Astrocyte (in vitro differentiated cells and primary cell): ENCODE measurements around the gene IARS2. TPM values are rescaled to one million over a fixed set of nuclear protein-coding genes. Genes with fewer than 3 reads are reported as not detected.
"Not testable (repeated sequence)": the region's sequence is repeated elsewhere in the genome, so short reads cannot be mapped to it uniquely, and the experiment has no call there.

ENCODE experiments used
- DNase-seq: peaks from one replicate; pipeline ENCODE4 v3.0.0-alpha.2; 2010; ENCODE audit warnings: low read depth
- FAIRE-seq: peaks from 2 replicates; lab custom pipeline; 2011; peaks lifted over from hg19 to GRCh38; lab: Jason Lieb, UNC
- H2AFZ ChIP-seq: 2 replicates; pipeline ENCODE4 v1.6.0; 2012; ENCODE audit warnings: low read depth, low read length, inconsistent platforms
- H3K27ac ChIP-seq: 2 replicates; pipeline ENCODE4 v1.5.1; 2011; ENCODE audit warnings: low read depth, low read length, inconsistent platforms
- H3K27me3 ChIP-seq: 2 replicates; pipeline ENCODE4 v1.6.0; 2011; ENCODE audit warnings: low read length, inconsistent platforms; ENCODE audit not compliant: insufficient read depth
- H3K36me3 ChIP-seq: 2 replicates; pipeline ENCODE4 v1.5.1; 2011; ENCODE audit warnings: low read length, inconsistent platforms; ENCODE audit not compliant: insufficient read depth
- H3K4me1 ChIP-seq: 2 replicates; pipeline ENCODE4 v1.5.1; 2011; ENCODE audit warnings: low read length, inconsistent platforms; ENCODE audit not compliant: insufficient read depth
- H3K4me2 ChIP-seq: 2 replicates; pipeline ENCODE4 v1.6.0; 2012; ENCODE audit warnings: low read length, inconsistent platforms
- H3K4me3 ChIP-seq: 2 replicates; pipeline ENCODE4 v1.5.1; 2011; ENCODE audit warnings: low read depth, mild to moderate bottlenecking, low read length, inconsistent platforms; ENCODE audit not compliant: insufficient read depth
- H3K79me2 ChIP-seq: 2 replicates; pipeline ENCODE4 v1.6.0; 2012; ENCODE audit warnings: mild to moderate bottlenecking, low read length, inconsistent platforms; ENCODE audit not compliant: insufficient read depth
- H3K9ac ChIP-seq: 2 replicates; pipeline ENCODE4 v1.6.0; 2012; ENCODE audit warnings: mild to moderate bottlenecking, low read length, inconsistent platforms
- H3K9me3 ChIP-seq: 2 replicates; pipeline ENCODE4 v1.5.1; 2012; ENCODE audit warnings: low read depth, mild to moderate bottlenecking, low read length, inconsistent platforms; ENCODE audit not compliant: insufficient read depth
- H4K20me1 ChIP-seq: 2 replicates; pipeline ENCODE4 v1.6.0; 2012; ENCODE audit warnings: low read length, inconsistent platforms; ENCODE audit not compliant: insufficient read depth
- H3K27ac Mint-ChIP-seq: one replicate; pipeline ENCODE4 v1.8.0; 2021; ENCODE audit warnings: mild to moderate bottlenecking, mixed read lengths; ENCODE audit not compliant: unreplicated experiment
- H3K27me3 Mint-ChIP-seq: one replicate; pipeline ENCODE4 v1.8.0; 2021; ENCODE audit warnings: low read depth, mixed read lengths; ENCODE audit not compliant: unreplicated experiment
- H3K36me3 Mint-ChIP-seq: one replicate; pipeline ENCODE4 v1.8.0; 2021; ENCODE audit warnings: low read depth, mixed read lengths; ENCODE audit not compliant: unreplicated experiment
- H3K4me1 Mint-ChIP-seq: one replicate; pipeline ENCODE4 v1.8.0; 2021; ENCODE audit warnings: low read depth, mixed read lengths; ENCODE audit not compliant: unreplicated experiment
- H3K4me3 Mint-ChIP-seq: one replicate; pipeline ENCODE4 v1.8.0; 2021; ENCODE audit warnings: mild to moderate bottlenecking, moderate library complexity, mixed read lengths; ENCODE audit not compliant: unreplicated experiment
- H3K9me3 Mint-ChIP-seq: one replicate; pipeline ENCODE4 v1.8.0; 2021; ENCODE audit warnings: mild to moderate bottlenecking, mixed read lengths; ENCODE audit not compliant: unreplicated experiment
- CTCF ChIP-seq: IDR thresholded peaks from 2 replicates; pipeline ENCODE4 v1.5.1; 2011; ENCODE audit warnings: low read depth, mild to moderate bottlenecking, inconsistent platforms, low read length, moderate library complexity; ENCODE audit not compliant: insufficient read depth
- EZH2 ChIP-seq: IDR thresholded peaks from 2 replicates; pipeline ENCODE4 v1.6.1; 2012; ENCODE audit warnings: mild to moderate bottlenecking, low read length, inconsistent platforms; ENCODE audit not compliant: insufficient read depth
- total RNA-seq: library from RNA; stranded (reverse); gene quantifications from 2 replicates; pipeline ENCODE4 v1.2.1, GENCODE V29; 2021

Gene IARS2
- total RNA-seq, 1 donor from 2014 or later = 55.1 TPM

DNA sequence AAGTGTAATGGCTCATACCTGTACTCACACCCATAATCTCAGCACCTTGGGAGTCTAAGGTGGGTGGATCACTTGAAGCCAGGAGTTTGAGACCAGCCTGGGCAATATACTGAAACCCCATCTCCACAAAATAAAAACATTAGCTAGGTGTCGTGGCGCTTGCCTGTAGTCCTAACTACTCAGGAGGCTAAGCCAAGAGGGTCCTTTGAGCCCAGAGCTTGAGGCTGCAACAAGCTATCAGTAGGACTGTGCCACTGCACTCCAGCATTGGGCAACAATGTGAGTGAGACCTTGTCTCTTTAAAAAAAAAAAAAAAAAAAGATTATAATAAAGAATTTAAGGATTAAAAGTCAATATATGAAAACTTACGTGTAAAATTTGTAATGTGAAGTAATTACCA is 16.0 kb upstream of the IARS2 start:
- no peaks in the 10 kb centered on the region for H3K4me1 ChIP-seq
- H4K20me1 ChIP-seq = peaks cover 3% of the 10 kb centered on the region
- H3K9me3 ChIP-seq = no peaks in the 10 kb centered on the region
- H3K9ac ChIP-seq = no peak overlapping the region
- DNase-seq (no peak), FAIRE-seq (no peak)
- H3K79me2 ChIP-seq = no peaks in the 10 kb centered on the region
- H3K27ac Mint-ChIP-seq = no peak overlapping the region
- no peak for TF ChIP-seq CTCF
- no peaks in the 10 kb centered on the region for H3K9me3 Mint-ChIP-seq
- no peak overlapping the region for H3K27ac ChIP-seq
- peaks cover 8% of the 10 kb centered on the region for H3K36me3 Mint-ChIP-seq
- H3K27me3 ChIP-seq = no peaks in the 10 kb centered on the region
- no peak overlapping the region for H3K4me3 Mint-ChIP-seq
- H3K4me3 ChIP-seq = no peak overlapping the region
- H3K36me3 ChIP-seq = peaks cover 7% of the 10 kb centered on the region
- no peaks in the 10 kb centered on the region for H3K4me1 Mint-ChIP-seq
- no peak overlapping the region for H2AFZ ChIP-seq
- H3K27me3 Mint-ChIP-seq = no peaks in the 10 kb centered on the region
- no peak overlapping the region for H3K4me2 ChIP-seq

DNA sequence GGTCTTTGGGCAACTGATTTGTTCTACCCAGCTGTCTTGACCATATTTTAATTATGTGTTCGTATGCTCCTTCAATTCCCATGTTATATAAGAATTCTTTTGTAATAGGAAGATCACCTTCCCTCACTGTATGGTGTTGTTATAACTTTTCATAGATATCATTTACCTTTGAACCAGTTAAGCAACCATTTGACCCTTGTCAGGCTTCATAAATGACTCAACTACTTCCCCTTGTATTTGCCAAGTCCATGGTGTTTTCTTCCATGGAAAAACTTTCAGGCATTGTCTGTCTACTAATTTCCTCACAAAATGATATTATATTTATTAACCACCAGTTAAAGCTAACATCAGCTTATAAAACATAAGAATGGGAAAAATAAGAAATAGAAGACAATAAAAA is 9.5 kb upstream of the IARS2 start:
- Histone ChIP-seq H3K4me1 (peaks cover 3% of the 10 kb centered on the region), H3K9me3 (no peaks in the 10 kb centered on the region), H3K27me3 (no peaks in the 10 kb centered on the region), H3K36me3 (no peaks in the 10 kb centered on the region), H3K4me3 (no peak overlapping the region), H2AFZ (no peak overlapping the region), H3K27ac (no peak overlapping the region), H3K9ac (no peak overlapping the region), H3K4me2 (no peak overlapping the region), H3K79me2 (peaks cover 21% of the 10 kb centered on the region), H4K20me1 (peaks cover 3% of the 10 kb centered on the region)
- FAIRE-seq (no peak), DNase-seq (no peak)
- Mint-ChIP-seq H3K27me3 (no peaks in the 10 kb centered on the region), H3K36me3 (peaks cover 8% of the 10 kb centered on the region), H3K9me3 (no peaks in the 10 kb centered on the region), H3K4me1 (no peaks in the 10 kb centered on the region), H3K27ac (no peak overlapping the region), H3K4me3 (no peak overlapping the region)
- TF ChIP-seq CTCF (no peak), EZH2 (no peak)

DNA sequence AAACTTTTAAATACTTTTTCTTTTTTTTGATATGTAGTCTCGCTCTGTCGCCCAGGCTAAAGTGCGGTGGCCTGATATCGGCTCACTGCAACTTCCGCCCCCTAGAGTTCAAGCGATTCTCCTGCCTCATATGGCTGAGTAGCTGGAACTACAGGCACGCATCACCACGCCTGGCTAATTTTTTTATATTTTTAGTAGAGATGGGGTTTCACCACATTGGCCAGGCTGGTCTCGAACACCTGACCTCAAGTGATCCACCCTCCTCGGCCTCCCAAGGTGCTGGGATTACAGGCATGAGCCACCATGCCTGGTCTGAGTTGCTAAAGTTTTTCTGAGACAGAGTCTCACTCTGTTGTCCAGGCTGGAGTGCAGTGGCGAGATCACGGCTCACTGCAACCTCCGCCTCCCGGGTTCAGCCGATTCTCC is 7.7 kb upstream of the IARS2 start:
- not testable (repeated sequence) for H3K4me3 Mint-ChIP-seq, FAIRE-seq, H3K36me3 Mint-ChIP-seq, H3K9ac ChIP-seq, H3K4me1 ChIP-seq, DNase-seq, H3K27ac Mint-ChIP-seq, H3K4me1 Mint-ChIP-seq, H3K9me3 ChIP-seq, H3K27me3 ChIP-seq, H3K36me3 ChIP-seq, H3K27me3 Mint-ChIP-seq, H4K20me1 ChIP-seq, H3K4me2 ChIP-seq, H3K4me3 ChIP-seq, H3K9me3 Mint-ChIP-seq, H2AFZ ChIP-seq, H3K27ac ChIP-seq
- H3K79me2 ChIP-seq = peaks cover 21% of the 10 kb centered on the region
